Transverse colon (tissue), 4 donors: ENCODE measurements around the gene ULK4. TPM values are rescaled to one million over a fixed set of nuclear protein-coding genes. Genes with fewer than 3 reads are reported as not detected.

Experiments
- DNase-seq: peaks from one replicate; pipeline ENCODE4 v3.0.0-alpha.2; 2019
- H3K27ac ChIP-seq, 4 donors: fragments of 200-600 bp; sonication (generic); 2 replicates each; pipeline ENCODE4 v1.5.1; 2016 to 2018; ENCODE audit warnings: inconsistent platforms in 4 of 4
- H3K27me3 ChIP-seq: fragments of 200-600 bp; sonication (generic); 2 replicates; pipeline ENCODE4 v1.5.1; 2017; ENCODE audit warnings: inconsistent platforms
- H3K36me3 ChIP-seq, 4 donors: fragments of 200-600 bp; sonication (generic); 2 replicates each; pipeline ENCODE4 v1.5.1; 2017 to 2019; ENCODE audit warnings: inconsistent platforms in 4 of 4
- H3K4me1 ChIP-seq, 4 donors: fragments of 200-600 bp; sonication (generic); 2 replicates each; pipeline ENCODE4 v1.5.1; 2017 to 2020; ENCODE audit warnings: inconsistent platforms in 4 of 4
- H3K4me3 ChIP-seq, 4 donors: fragments of 200-600 bp; sonication (generic); 1 replicate in 1 of 4; 2 replicates in 3 of 4; pipeline versions ENCODE4 v1.5.1 to v1.6.1; 2017 to 2019; ENCODE audit warnings: inconsistent platforms in 4 of 4
- H3K9me3 ChIP-seq, 2 donors: fragments of 200-600 bp; sonication (generic); 2 replicates each; pipeline ENCODE4 v1.5.1; 2017 to 2019; ENCODE audit warnings: inconsistent platforms in 2 of 2
- CTCF ChIP-seq, 5 experiments: fragments of 200-600 bp in 3 of 5; fragments of 450-650 bp in 2 of 5; sonication (generic) in 3 of 5; IDR thresholded peaks; 1 replicate in 2 of 5; 2 replicates in 3 of 5; pipeline ENCODE4 v1.5.1; 2016 to 2017; ENCODE audit warnings: antibody characterized with exemption in 5 of 5, inconsistent platforms in 3 of 5, mild to moderate bottlenecking in 2 of 5, moderate library complexity in 1 of 5
- EP300 ChIP-seq: sonication (generic); formaldehyde crosslinking; IDR thresholded peaks from one replicate; pipeline ENCODE4 v1.6.1; 2017; ENCODE audit warnings: antibody characterized with exemption, low read depth
- POLR2A ChIP-seq: fragments of 450-650 bp; IDR thresholded peaks from one replicate; pipeline ENCODE4 v1.6.1; 2016; ENCODE audit warnings: antibody characterized with exemption, mild to moderate bottlenecking, moderate library complexity
- POLR2AphosphoS5 ChIP-seq, 3 donors: sonication (generic); formaldehyde crosslinking; IDR thresholded peaks; one replicate each; pipeline ENCODE4 v1.6.1; 2016; ENCODE audit warnings: antibody characterized with exemption in 3 of 3
- WGBS, 2 donors: methylation state at CpG; one replicate each; pipeline ENCODE4 v1.1.5; 2018; ENCODE audit warnings: low coverage in 1 of 2; 5-methylcytosine and 5-hydroxymethylcytosine counted together
- in situ Hi-C, 4 donors: fragments of 200-750 bp; cut with MboI; loops; one replicate each; pipeline versions ENCODE4 v1.15.0 to v1.15.1; 2017; ENCODE audit warnings: low sequenced_read_pairs in 3 of 4, low pct_ligation_motif_present in 1 of 4, low pct_unique_long_range_greater_than_20kb in 1 of 4
- intact Hi-C: fragments of 100-400 bp; cut with DNase I; formaldehyde crosslinking; loops from one replicate; pipeline ENCODE4 v1.15.1; 2023; ENCODE audit warnings: low total_unique reads
- total RNA-seq, 4 donors: library from RNA; depleted of rRNA; stranded (reverse); fragments of >200 nt; gene quantifications; one replicate each; pipeline ENCODE4 v1.1.0, GENCODE V29; 2016

ULK4 gene
- total RNA-seq, 4 donors from 2014 or later, result 4.1 to 19.2 (median 11.7) TPM

GRCh38 chr3:41436983-41437382 is 524.9 kb downstream of the ULK4 start:
- Histone ChIP-seq H3K4me3 (no peak overlapping the region), H3K36me3 (no peaks in the 10 kb centered on the region), H3K27ac (no peak overlapping the region), H3K4me1 (no peaks in the 10 kb centered on the region), H3K27me3 (no peaks in the 10 kb centered on the region), H3K9me3 (peaks cover 0 to 5% of the 10 kb centered on the region in 2 donors)
- in situ Hi-C loops, result no loop called here
- TF ChIP-seq POLR2A, result no peak
- no peak for TF ChIP-seq EP300
- no peak for TF ChIP-seq CTCF (IDR thresholded peaks at IDR 0.05)
- TF ChIP-seq POLR2AphosphoS5 (IDR thresholded peaks at IDR 0.05), result no peak
- WGBS, 2 donors, result 86% methylated on average over 1 of the region's 1 CpG
- DNase-seq, result no peak
- intact Hi-C loops, result no loop called here

- Histone ChIP-seq H3K9me3 (peaks cover 0 to under 1% of the 10 kb centered on the region in 2 donors), H3K36me3 (no peaks in the 10 kb centered on the region), H3K27ac (no peak overlapping the region), H3K27me3 (no peaks in the 10 kb centered on the region), H3K4me3 (no peak overlapping the region), H3K4me1 (no peaks in the 10 kb centered on the region)
- intact Hi-C loops, result no loop called here
- in situ Hi-C loops, result no loop called here
- no peak for DNase-seq
- WGBS, 2 donors, result 59 to 86% methylated on average over 2 of the region's 2 CpGs
- no peak for TF ChIP-seq POLR2A
- TF ChIP-seq POLR2AphosphoS5 (IDR thresholded peaks at IDR 0.05), result no peak
- no peak for TF ChIP-seq CTCF (IDR thresholded peaks at IDR 0.05)
- TF ChIP-seq EP300, result no peak
Observed at GRCh38 chr3:41434781-41435180, 527.1 kb downstream of the ULK4 start.

- Histone ChIP-seq H3K27ac (no peak overlapping the region), H3K4me1 (no peaks in the 10 kb centered on the region), H3K4me3 (no peak overlapping the region), H3K9me3 (peaks cover 0 to 5% of the 10 kb centered on the region in 2 donors), H3K27me3 (no peaks in the 10 kb centered on the region), H3K36me3 (no peaks in the 10 kb centered on the region)
- no peak for DNase-seq
- 89 to 96% methylated on average over 3 to 4 of the region's 4 CpGs for WGBS, 2 donors
- in situ Hi-C loops (no loop called here), intact Hi-C loops (no loop called here)
- TF ChIP-seq POLR2A, result no peak
- no peak for TF ChIP-seq POLR2AphosphoS5 (IDR thresholded peaks at IDR 0.05)
- no peak for TF ChIP-seq EP300
- no peak for TF ChIP-seq CTCF (IDR thresholded peaks at IDR 0.05)
Observed at GRCh38 chr3:41431386-41431785, 530.5 kb downstream of the ULK4 start.

DNA sequence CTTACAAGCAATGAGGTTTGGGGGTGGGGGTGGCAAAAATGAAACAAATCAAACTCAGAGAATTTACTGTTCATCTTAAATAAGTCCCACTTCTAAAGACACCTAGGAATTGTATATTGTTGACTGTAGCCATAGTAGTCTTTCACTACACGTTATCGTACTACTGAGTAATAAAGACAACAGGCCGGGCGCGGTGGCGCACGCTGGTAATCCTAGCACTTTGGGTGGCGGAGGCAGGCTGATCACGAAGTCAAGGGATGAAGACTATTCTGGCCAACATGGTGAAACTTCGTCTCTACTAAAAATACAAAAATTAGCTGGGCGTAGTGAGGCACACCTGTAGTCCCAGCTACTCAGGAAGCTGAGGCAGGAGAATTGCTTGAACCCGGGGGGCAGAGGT is 531.0 kb downstream of the ULK4 start:
- no peak for DNase-seq
- WGBS, 2 donors, result 93 to 96% methylated on average over 11 to 12 of the region's 12 CpGs
- Histone ChIP-seq H3K27ac (no peak overlapping the region), H3K4me1 (no peaks in the 10 kb centered on the region), H3K36me3 (no peaks in the 10 kb centered on the region), H3K9me3 (peaks cover 0 to 5% of the 10 kb centered on the region in 2 donors), H3K27me3 (no peaks in the 10 kb centered on the region), H3K4me3 (no peak overlapping the region)
- intact Hi-C loops, result no loop called here
- in situ Hi-C loops, result no loop called here
- no peak for TF ChIP-seq POLR2A
- TF ChIP-seq POLR2AphosphoS5 (IDR thresholded peaks at IDR 0.05), result no peak
- TF ChIP-seq CTCF (IDR thresholded peaks at IDR 0.05), result no peak
- no peak for TF ChIP-seq EP300
